H1 (cell line): Measurements from ENCODE around the gene TMEM89. TPM values are rescaled to one million over a fixed set of nuclear protein-coding genes. Genes with fewer than 3 reads are reported as not detected.

Source experiments
- BACH1 ChIP-seq: IDR thresholded peaks from 2 replicates; pipeline ENCODE4 v1.6.1; 2012; ENCODE audit warnings: low read length, improper control_type of control experiment
- BCL11A ChIP-seq, 2 experiments: IDR thresholded peaks; one replicate each; pipeline ENCODE4 v1.6.1; 2011; ENCODE audit warnings: low read depth in 2 of 2, low read length in 2 of 2, mild to moderate bottlenecking in 2 of 2
- KDM5A ChIP-seq: fragments of 200-600 bp; IDR thresholded peaks from 2 replicates; pipeline ENCODE4 v1.7.1; 2012; ENCODE audit warnings: mild to moderate bottlenecking, low read length, inconsistent platforms, mixed read lengths
- POU5F1 ChIP-seq: IDR thresholded peaks from 2 replicates; pipeline ENCODE4 v1.6.1; 2011; ENCODE audit warnings: low read depth, mild to moderate bottlenecking, low read length, moderate library complexity
- RNF2 ChIP-seq: fragments of 200-900, 300-1000 bp; sonication (generic); IDR thresholded peaks from 2 replicates; pipeline ENCODE4 v1.7.1; 2016; ENCODE audit warnings: borderline replicate concordance, low read depth, mild to moderate bottlenecking, antibody characterized with exemption, low read length; ENCODE audit not compliant: poor library complexity, severe bottlenecking; ENCODE audit errors: missing control alignments
- RXRA ChIP-seq: IDR thresholded peaks from 2 replicates; pipeline ENCODE4 v1.6.1; 2011; ENCODE audit warnings: low read depth, mild to moderate bottlenecking, low read length, moderate library complexity; ENCODE audit not compliant: insufficient read depth
- SIN3A ChIP-seq, 2 experiments: IDR thresholded peaks in 1 of 2; conservative IDR thresholded peaks in 1 of 2; 2 replicates each; pipeline ENCODE4 v1.6.1; 2011 to 2012; ENCODE audit warnings: low read length in 2 of 2, improper control_type of control experiment in 1 of 2, low read depth in 1 of 2, mild to moderate bottlenecking in 1 of 2
- TEAD4 ChIP-seq: IDR thresholded peaks from 2 replicates; pipeline ENCODE4 v1.6.1; 2012; ENCODE audit warnings: low read depth, low read length, inconsistent platforms, mixed read lengths
- polyA plus RNA-seq, 7 experiments: library from polyadenylated mRNA; depleted of rRNA in 3 of 7; stranded (reverse) in 5 of 7; unstranded in 2 of 7; fragments of >200 nt in 5 of 7; fragments of 200-250 nt in 2 of 7; gene quantifications; 1 replicate in 5 of 7; 2 replicates in 1 of 7; 4 replicates in 1 of 7; pipeline versions ENCODE4 v1.2.1 to v1.2.3, GENCODE V29; 2011 to 2013; ENCODE audit warnings: missing spikeins in 2 of 7, mixed read lengths in 2 of 7
- total RNA-seq: library from RNA; stranded (reverse); fragmentation: NEBNext Ultra II Directional; extraction: Animal tissue kit (Norgen Biotek cat#: 25700); gene quantifications from 2 replicates; pipeline ENCODE4 v1.2.1, GENCODE V29; 2021

TMEM89 gene
- total and polyA plus RNA-seq, 2 of the 8 experiments (the other 6 are each of a cell fraction or from before 2014, with no cell fraction given) = not detected

GRCh38 chr3:48630407-48630806 is 8.8 kb upstream of the TMEM89 start (continued):
- TF ChIP-seq RNF2 (no peak), TEAD4 (no peak), KDM5A (no peak), RXRA (no peak), SIN3A (conservative IDR thresholded peaks at IDR 0.05 in 1 of 2, IDR thresholded peaks at IDR 0.05 in 1 of 2; ENCODE audit: low read depth in 1 of 2, low read length in 2 of 2) (no peak), BCL11A (IDR thresholded peaks at IDR 0.05; ENCODE audit: low read depth in 2 of 2, low read length in 2 of 2) (no peak), POU5F1 (no peak), BACH1 (no peak)
- TF ChIP-seq, all 59 proteins: peak for 0
